ENCODE results near the gene NFAM1. TPM values are rescaled to one million over a fixed set of nuclear protein-coding genes. Genes with fewer than 3 reads are reported as not detected.

NFAM1 gene
- total and polyA plus RNA-seq, 2 of the 13 experiments (the other 11 are each of a cell fraction or from before 2014, with no cell fraction given): 0.03 TPM; not detected in 1

GRCh38 chr22:42443240-42444076 lies 11.3 kb upstream of the NFAM1 start:
- no TSS peak for BruUV-seq (replicated peaks)
- intact Hi-C loops (cut with micrococcal nuclease; ENCODE audit: unreplicated experiment) (no loop called here), in situ Hi-C loops (cut with HindIII; ENCODE audit: extremely low pct_ligation_motif_present, low pct_unique_long_range_greater_than_20kb) (loop anchor here (5.0 to 25.0 kb wide), 2 partner anchors 276 to 481 kb away; partner anchors contain the start of genes SEPTIN3 and SMIM45)
- no peak for FAIRE-seq
- peak; percentile 23 for ATAC-seq
- no peak overlapping the region for H3K9ac ChIP-seq (ENCODE audit: insufficient read depth, low read depth, low read length)
- ChIA-PET CTCF (ENCODE audit: low intra/inter-chr PET ratio, low total read pairs) (interaction anchor here (1.4 kb wide), 1 partner anchor 326 kb away, joined by 4 read pairs; no protein-coding TSS in a partner anchor), POLR2A (no interaction called here)
- peak overlapping the region in 1 of 3 experiments; percentile 57; a peak in 1 of 6 replicates for H3K4me3 ChIP-seq (replicated peaks in 1 of 3; ENCODE audit: insufficient read depth in 1 of 3, low read depth in 2 of 3, low read length in 3 of 3)
- no peak overlapping the region for H3K27ac ChIP-seq (ENCODE audit: extremely low read length, insufficient read depth, low read length)
- no peaks in the 10 kb centered on the region for H3K79me2 ChIP-seq (ENCODE audit: insufficient read depth, low read length)
- WGBS (ENCODE audit: low lambda C conversion rate): 14% methylated on average over 2 of the region's 6 CpGs
- peaks cover 20% of the 10 kb centered on the region for H3K4me1 ChIP-seq (ENCODE audit: insufficient read depth, low read length)
- H3K4me2 ChIP-seq (ENCODE audit: low read depth, low read length): peak overlapping the region; percentile 78
- H4K20me1 ChIP-seq (ENCODE audit: insufficient read depth, low read length): no peaks in the 10 kb centered on the region
- no peak for TF ChIP-seq CREB3 (CRISPR knock-in tag; IDR thresholded peaks at IDR 0.05)
- peak; percentile 47; the same call in 1 of the 2 replicates for TF ChIP-seq MAFF (IDR thresholded peaks at IDR 0.05; ENCODE audit: low read depth, low read length)
- TF ChIP-seq GABPB1 (CRISPR knock-in tag; IDR thresholded peaks at IDR 0.05): no peak
- TF ChIP-seq CC2D1A (CRISPR knock-in tag; IDR thresholded peaks at IDR 0.05): no peak
- TF ChIP-seq ZNF770 (CRISPR knock-in tag; IDR thresholded peaks at IDR 0.05): peak; percentile 28; the same call in 1 of the 2 replicates
- no peak for TF ChIP-seq FOXP1 (IDR thresholded peaks at IDR 0.05)
- no peak for TF ChIP-seq FOXP1 (CRISPR knock-in tag; IDR thresholded peaks at IDR 0.05)
- TF ChIP-seq MTF1 (CRISPR knock-in tag; IDR thresholded peaks at IDR 0.05): no peak
- peak in 1 of 2 experiments; percentile 59; a peak in 2 of 4 replicates for TF ChIP-seq MAFK (conservative IDR thresholded peaks at IDR 0.05 in 1 of 2, IDR thresholded peaks at IDR 0.05 in 1 of 2; ENCODE audit: low read length in 2 of 2)
- no peaks in the 10 kb centered on the region for H3K36me3 ChIP-seq (replicated peaks in 1 of 2; ENCODE audit: control insufficient read depth in 1 of 2, insufficient read depth in 2 of 2, low read length in 2 of 2)
- peaks cover 1 to 41% of the 10 kb centered on the region in 2 experiments; a peak in 4 of 5 replicates for H3K27me3 ChIP-seq (ENCODE audit: control insufficient read depth in 1 of 2, insufficient read depth in 2 of 2, low read length in 2 of 2)
- H3K9me3 ChIP-seq (ENCODE audit: low read length): no peaks in the 10 kb centered on the region
- peak overlapping the region; percentile 93 for H2AFZ ChIP-seq (ENCODE audit: low read length)
- DNase-seq (ENCODE audit: low spot score): no peak
